Ammon's horn (tissue), 1 donor: ENCODE measurements around the gene CALCB.

Experiments
- DNase-seq: peaks from one replicate; pipeline ENCODE4 v3.0.0-alpha.2; 2016; ENCODE audit warnings: low spot score

CALCB gene

DNA sequence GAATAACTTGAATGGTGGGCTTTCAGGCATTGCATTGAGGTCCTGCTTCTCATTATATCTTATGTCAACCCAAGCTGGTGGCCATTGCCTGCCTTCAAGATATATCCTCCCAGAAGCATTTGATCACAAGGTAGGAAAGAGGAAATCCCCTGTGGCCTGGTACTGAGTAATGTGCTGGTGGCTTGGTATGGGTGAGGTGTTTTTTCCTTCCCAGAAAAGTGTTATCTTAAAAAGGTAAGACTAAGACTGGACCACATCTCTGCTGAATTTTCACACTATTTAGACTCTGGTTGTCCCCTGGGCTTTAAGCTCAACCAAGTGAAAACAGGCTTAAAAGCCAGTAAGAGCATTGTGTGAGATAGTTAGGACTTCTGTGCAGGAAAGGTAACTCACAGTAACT, 45.0 kb downstream of the CALCB start:
- DNase-seq, result no peak

GRCh38 chr11:15119352-15119751, 46.0 kb downstream of the CALCB start:
- DNase-seq, result no peak

GRCh38 chr11:15119826-15120225, 46.4 kb downstream of the CALCB start:
- DNase-seq, result no peak

GRCh38 chr11:15123849-15124248, 50.5 kb downstream of the CALCB start:
- peak; percentile 58 for DNase-seq

GRCh38 chr11:15124528-15124927, 51.1 kb downstream of the CALCB start:
- no peak for DNase-seq

- DNase-seq, result no peak
Observed at GRCh38 chr11:15127341-15127740, 53.9 kb downstream of the CALCB start.
